ACC112 (cell line): ENCODE data around the gene GALNT10.

Source experiments
- H2AFZ ChIP-seq: fragments of 200-600 bp; sonication (generic); one replicate; pipeline ENCODE4 v1.6.0; 2017; ENCODE audit warnings: antibody characterized with exemption, low read length; ENCODE audit not compliant: unreplicated experiment
- H3K27ac ChIP-seq: fragments of 200-600 bp; sonication (generic); 2 replicates; pipeline ENCODE4 v1.5.1; 2014; ENCODE audit warnings: low read depth, mild to moderate bottlenecking, antibody characterized with exemption, low read length, moderate library complexity
- H3K27me3 ChIP-seq: fragments of 200-600 bp; sonication (generic); 2 replicates; pipeline ENCODE4 v1.6.1; 2014; ENCODE audit warnings: mild to moderate bottlenecking, antibody characterized with exemption, low read length, moderate library complexity, mixed read lengths; ENCODE audit not compliant: insufficient read depth
- H3K36me3 ChIP-seq: fragments of 200-600 bp; sonication (generic); 2 replicates; pipeline ENCODE4 v1.6.1; 2016; ENCODE audit warnings: mild to moderate bottlenecking, antibody characterized with exemption, low read length, moderate library complexity, mixed read lengths; ENCODE audit not compliant: insufficient read depth
- H3K4me1 ChIP-seq: fragments of 200-600 bp; sonication (generic); one replicate; pipeline ENCODE4 v1.6.1; 2016; ENCODE audit warnings: low read length, mixed read lengths; ENCODE audit not compliant: insufficient read depth, unreplicated experiment, control insufficient read depth
- H3K4me3 ChIP-seq: fragments of 200-600 bp; sonication (generic); 2 replicates; pipeline ENCODE4 v1.5.1; 2014; ENCODE audit warnings: mild to moderate bottlenecking, low read depth, low read length
- H3K79me2 ChIP-seq: fragments of 200-600 bp; sonication (generic); one replicate; pipeline ENCODE4 v1.6.0; 2016; ENCODE audit warnings: low read length; ENCODE audit not compliant: control insufficient read depth, unreplicated experiment, insufficient read depth

Gene GALNT10

GRCh38 chr5:154277499-154277898, 87.0 kb downstream of the GALNT10 start:
- Histone ChIP-seq H3K4me3 (no peak overlapping the region; the same call in 1 of the 2 replicates), H3K79me2 (peaks cover 14% of the 10 kb centered on the region), H3K4me1 (peaks cover 40% of the 10 kb centered on the region), H3K36me3 (no peaks in the 10 kb centered on the region), H3K27me3 (no peaks in the 10 kb centered on the region), H3K27ac (peak overlapping the region; percentile 51; the same call in 1 of the 2 replicates), H2AFZ (no peak overlapping the region)

GRCh38 chr5:154278186-154278585, 87.7 kb downstream of the GALNT10 start:
- H3K79me2 ChIP-seq, result peaks cover 14% of the 10 kb centered on the region
- H3K27me3 ChIP-seq, result no peaks in the 10 kb centered on the region
- H3K27ac ChIP-seq, result no peak overlapping the region
- H3K36me3 ChIP-seq, result no peaks in the 10 kb centered on the region
- H3K4me1 ChIP-seq, result peaks cover 34% of the 10 kb centered on the region
- H2AFZ ChIP-seq, result no peak overlapping the region
- no peak overlapping the region for H3K4me3 ChIP-seq

- Histone ChIP-seq H3K79me2 (peaks cover 14% of the 10 kb centered on the region), H2AFZ (no peak overlapping the region), H3K27me3 (no peaks in the 10 kb centered on the region), H3K36me3 (no peaks in the 10 kb centered on the region), H3K27ac (no peak overlapping the region), H3K4me1 (peaks cover 32% of the 10 kb centered on the region), H3K4me3 (no peak overlapping the region)
These were observed 88.4 kb downstream of the GALNT10 start for GRCh38 chr5:154278908-154279307.

GRCh38 chr5:154284433-154284832, 93.9 kb downstream of the GALNT10 start:
- H3K79me2 ChIP-seq, result peaks cover 6% of the 10 kb centered on the region
- H2AFZ ChIP-seq, result no peak overlapping the region
- H3K4me1 ChIP-seq, result peaks cover 47% of the 10 kb centered on the region
- H3K4me3 ChIP-seq, result no peak overlapping the region
- no peaks in the 10 kb centered on the region for H3K36me3 ChIP-seq
- no peak overlapping the region for H3K27ac ChIP-seq
- H3K27me3 ChIP-seq, result no peaks in the 10 kb centered on the region

GRCh38 chr5:154285661-154286408, 95.3 kb downstream of the GALNT10 start:
- H2AFZ ChIP-seq, result no peak overlapping the region
- H3K4me3 ChIP-seq, result no peak overlapping the region
- H3K36me3 ChIP-seq, result no peaks in the 10 kb centered on the region
- no peak overlapping the region for H3K27ac ChIP-seq
- no peaks in the 10 kb centered on the region for H3K27me3 ChIP-seq
- H3K79me2 ChIP-seq, result peaks cover 11% of the 10 kb centered on the region
- peaks cover 47% of the 10 kb centered on the region for H3K4me1 ChIP-seq

- Histone ChIP-seq H3K4me1 (peaks cover 47% of the 10 kb centered on the region), H3K4me3 (peak overlapping the region; percentile 37; the same call in 1 of the 2 replicates), H2AFZ (no peak overlapping the region), H3K27ac (peak overlapping the region; percentile 65), H3K36me3 (no peaks in the 10 kb centered on the region), H3K79me2 (peaks cover 9% of the 10 kb centered on the region), H3K27me3 (no peaks in the 10 kb centered on the region)
These were observed 96.0 kb downstream of the GALNT10 start for GRCh38 chr5:154286557-154286956.

- peak overlapping the region; percentile 37; the same call in 1 of the 2 replicates for H3K4me3 ChIP-seq
- H2AFZ ChIP-seq, result no peak overlapping the region
- no peaks in the 10 kb centered on the region for H3K36me3 ChIP-seq
- H3K27ac ChIP-seq, result peak overlapping the region; percentile 65
- H3K27me3 ChIP-seq, result no peaks in the 10 kb centered on the region
- peaks cover 9% of the 10 kb centered on the region for H3K79me2 ChIP-seq
- peaks cover 47% of the 10 kb centered on the region for H3K4me1 ChIP-seq
These were observed 96.6 kb downstream of the GALNT10 start for GRCh38 chr5:154287136-154287535.

- no peak overlapping the region for H2AFZ ChIP-seq
- peaks cover 9% of the 10 kb centered on the region for H3K79me2 ChIP-seq
- no peak overlapping the region for H3K4me3 ChIP-seq
- H3K4me1 ChIP-seq, result peaks cover 47% of the 10 kb centered on the region
- no peak overlapping the region for H3K27ac ChIP-seq
- H3K27me3 ChIP-seq, result no peaks in the 10 kb centered on the region
- H3K36me3 ChIP-seq, result no peaks in the 10 kb centered on the region
These were observed 97.6 kb downstream of the GALNT10 start for GRCh38 chr5:154288145-154288544.

- Histone ChIP-seq H2AFZ (no peak overlapping the region), H3K4me3 (no peak overlapping the region), H3K79me2 (peaks cover 9% of the 10 kb centered on the region), H3K36me3 (no peaks in the 10 kb centered on the region), H3K27me3 (no peaks in the 10 kb centered on the region), H3K27ac (no peak overlapping the region), H3K4me1 (peaks cover 21% of the 10 kb centered on the region)
These were observed 101.4 kb downstream of the GALNT10 start for GRCh38 chr5:154291917-154292316.

GRCh38 chr5:154293219-154293618, 102.7 kb downstream of the GALNT10 start:
- H2AFZ ChIP-seq, result no peak overlapping the region
- H3K4me1 ChIP-seq, result peaks cover 9% of the 10 kb centered on the region
- peaks cover 4% of the 10 kb centered on the region; the same call in 1 of the 2 replicates for H3K36me3 ChIP-seq
- no peaks in the 10 kb centered on the region for H3K27me3 ChIP-seq
- H3K79me2 ChIP-seq, result peaks cover 9% of the 10 kb centered on the region
- no peak overlapping the region for H3K4me3 ChIP-seq
- no peak overlapping the region for H3K27ac ChIP-seq

- Histone ChIP-seq H3K79me2 (peaks cover 1% of the 10 kb centered on the region), H3K4me1 (no peaks in the 10 kb centered on the region), H3K27me3 (no peaks in the 10 kb centered on the region), H3K4me3 (no peak overlapping the region), H3K36me3 (peaks cover 8% of the 10 kb centered on the region), H2AFZ (no peak overlapping the region), H3K27ac (no peak overlapping the region)
These were observed 105.0 kb downstream of the GALNT10 start for GRCh38 chr5:154295551-154295950.
